ENCODE data around the gene CWF19L1.

The CWF19L1 gene

DNA sequence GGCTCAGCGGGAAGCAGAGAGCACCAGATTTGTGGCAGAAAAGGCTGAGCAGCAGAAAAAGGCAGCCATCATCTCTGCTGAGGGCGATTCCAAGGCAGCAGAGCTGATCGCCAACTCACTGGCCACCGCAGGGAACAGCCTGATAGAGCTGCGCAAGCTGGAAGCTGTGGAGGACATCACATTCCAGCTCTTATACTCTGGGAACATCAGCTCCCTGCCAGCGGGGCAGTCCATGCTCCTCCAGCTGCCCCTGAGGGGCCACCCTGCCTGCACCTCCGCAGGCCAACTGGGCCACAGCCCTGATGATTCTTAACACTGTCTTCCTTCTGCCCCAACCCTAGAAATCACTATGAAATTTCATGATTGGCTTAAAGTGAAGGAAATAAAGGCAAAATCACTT is 18.6 kb downstream of the CWF19L1 start:
- no peak for DNase-seq

DNA sequence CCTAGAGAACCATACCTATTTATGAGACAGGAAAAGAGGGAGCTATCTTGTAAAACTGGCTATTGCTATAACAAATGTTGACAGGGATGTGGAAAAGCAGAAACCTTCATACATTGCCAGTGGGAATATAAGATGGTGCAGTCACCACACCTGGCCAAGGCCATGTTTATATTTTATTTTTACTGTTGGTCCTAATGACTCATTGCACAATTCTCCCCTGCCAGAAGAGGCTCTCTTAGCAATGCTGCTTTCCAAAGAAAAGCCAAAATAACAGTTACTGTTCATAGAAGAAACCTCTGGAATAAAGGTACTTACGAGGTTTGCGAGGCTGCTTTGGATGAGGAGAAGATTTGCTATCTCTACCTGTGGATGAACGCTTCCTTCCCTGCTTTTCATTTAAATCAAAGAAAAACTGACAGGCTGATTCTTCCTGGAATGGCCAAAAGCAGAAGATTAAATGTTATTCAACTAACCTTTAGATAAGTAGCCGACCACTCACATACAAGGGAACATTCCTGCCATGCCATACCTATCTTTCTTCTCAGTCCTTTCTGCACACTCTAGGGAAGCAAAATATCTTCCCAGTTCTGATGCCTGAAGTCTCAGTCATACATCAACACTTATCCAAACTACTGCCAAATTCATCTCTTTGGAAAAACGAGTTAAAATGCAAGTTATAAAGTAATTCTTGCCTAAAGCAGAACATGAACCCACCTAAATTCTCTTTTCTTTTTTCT is 21.8 kb downstream of the CWF19L1 start:
- DNase-seq = no peak

DNA sequence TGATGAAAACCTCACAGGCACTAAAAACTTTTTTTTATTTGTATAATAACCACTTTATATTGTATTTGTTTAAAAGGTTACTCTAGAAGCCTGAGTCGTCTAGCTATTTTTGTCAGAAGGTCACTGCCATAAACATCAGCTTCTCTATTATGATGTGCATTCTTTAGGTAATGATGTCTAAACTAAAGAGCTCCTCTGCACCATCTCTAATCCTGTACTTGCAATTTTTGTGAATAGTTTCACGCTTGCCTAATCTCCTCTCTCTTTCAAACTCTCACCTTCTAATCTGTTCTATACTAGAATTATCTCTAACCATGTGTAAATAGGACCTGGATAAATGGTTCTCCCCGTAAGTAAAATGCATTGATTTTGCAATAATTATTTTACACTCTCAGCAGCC is 27.6 kb downstream of the CWF19L1 start:
- DNase-seq = no peak

DNA sequence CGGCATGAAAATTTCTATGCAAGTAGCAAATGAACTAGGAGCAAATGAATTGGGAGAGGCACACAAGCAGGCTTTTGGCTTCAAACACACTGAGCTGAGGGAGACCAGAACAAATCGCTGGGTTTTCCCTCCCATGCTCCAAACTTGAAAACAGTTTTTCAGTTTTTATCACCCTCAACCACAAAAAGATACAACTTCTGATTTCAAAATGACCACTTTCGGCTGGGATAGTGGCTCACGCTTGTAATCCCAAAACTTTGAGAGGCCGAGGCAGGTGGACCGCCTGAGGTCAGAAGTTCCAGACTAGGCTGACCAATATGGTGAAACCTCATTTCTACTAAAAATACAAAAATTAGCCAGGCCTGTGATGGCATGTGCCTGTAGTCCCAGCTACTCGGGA is 29.0 kb downstream of the CWF19L1 start:
- peak; percentile 67 for DNase-seq

DNA sequence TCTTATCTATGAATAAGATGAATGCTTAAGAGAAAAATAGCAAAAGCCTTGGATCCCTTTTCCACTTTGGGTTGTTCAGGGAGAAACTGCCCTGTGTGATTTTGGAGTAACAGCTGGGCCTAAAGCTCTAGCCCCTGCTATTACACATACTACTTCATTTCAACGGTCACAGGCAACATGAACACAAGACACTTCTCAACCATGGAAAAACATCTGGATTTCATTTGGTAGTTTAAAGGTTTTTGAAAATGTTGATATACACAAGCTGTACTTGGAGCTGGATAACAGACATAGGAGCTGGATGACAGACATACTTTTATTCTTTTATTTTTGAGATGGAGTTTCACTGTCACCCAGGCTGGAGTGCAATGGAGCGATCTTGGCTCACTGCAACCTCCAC is 35.3 kb downstream of the CWF19L1 start:
- no peak for DNase-seq

DNA sequence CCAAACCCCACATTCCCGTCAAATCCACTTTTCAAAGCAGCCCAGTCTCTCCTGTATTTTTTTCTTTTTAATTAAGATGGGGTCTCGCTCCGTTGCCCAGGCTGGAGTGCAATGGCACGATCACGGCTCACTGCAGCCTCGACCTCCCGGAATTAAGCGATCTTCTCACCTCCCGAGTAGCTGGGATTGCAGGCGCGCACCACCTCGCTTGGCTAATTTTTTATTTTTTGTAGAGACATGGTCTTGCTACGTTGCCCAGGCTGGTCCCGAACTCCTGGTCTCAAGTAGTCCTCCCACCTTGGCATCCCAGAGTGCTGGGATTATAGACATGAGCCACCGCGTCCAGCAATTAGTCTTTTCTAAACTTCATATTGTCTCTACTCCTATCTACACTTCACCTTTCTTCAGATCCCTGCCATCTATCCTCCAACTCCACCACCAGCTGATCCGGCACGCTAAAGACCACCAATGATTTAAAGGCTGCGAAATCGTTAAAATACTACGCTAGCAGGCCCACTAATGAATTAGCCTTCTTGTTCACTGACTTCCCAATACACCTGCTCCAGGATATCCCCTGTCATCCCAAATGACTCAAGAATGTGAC is 37.5 kb downstream of the CWF19L1 start:
- no peak for DNase-seq

DNA sequence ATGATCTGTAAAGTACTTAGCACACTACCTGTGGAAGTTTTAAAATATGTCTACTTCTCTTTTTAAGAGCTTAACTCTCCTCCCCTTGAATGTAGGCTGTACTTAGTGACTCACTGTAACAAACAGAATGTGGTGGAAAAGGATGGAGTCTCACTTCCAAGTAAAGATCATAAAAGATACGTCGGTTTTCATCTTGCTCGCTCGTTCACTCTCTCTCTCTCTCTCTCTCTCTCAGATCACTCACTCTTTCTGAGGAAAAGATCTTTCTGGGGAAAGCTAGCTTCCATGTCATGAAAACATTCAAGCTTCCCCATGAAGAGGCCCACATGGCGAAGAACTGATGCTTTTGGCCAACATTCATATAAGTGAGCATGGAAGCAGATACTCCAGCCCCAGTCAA is 43.6 kb downstream of the CWF19L1 start:
- no peak for DNase-seq

DNA sequence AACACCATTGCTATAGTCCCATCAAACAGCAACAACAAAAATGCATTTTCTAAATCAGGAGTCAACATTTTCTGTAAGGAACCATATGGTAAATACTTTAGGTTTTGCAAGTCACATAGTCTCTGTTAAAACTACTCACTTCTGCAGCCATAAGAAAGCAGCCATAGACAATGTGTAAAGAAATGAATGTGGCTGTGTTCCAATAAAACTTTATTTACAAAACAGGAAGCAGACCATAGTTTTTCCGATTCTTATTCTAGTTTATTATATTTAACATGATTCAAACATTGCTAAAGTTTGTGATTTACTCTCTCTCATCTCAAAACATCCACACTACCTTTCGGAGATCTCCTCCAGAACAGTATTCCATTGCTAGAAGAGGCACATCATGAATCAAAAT is 44.9 kb downstream of the CWF19L1 start:
- DNase-seq = no peak

DNA sequence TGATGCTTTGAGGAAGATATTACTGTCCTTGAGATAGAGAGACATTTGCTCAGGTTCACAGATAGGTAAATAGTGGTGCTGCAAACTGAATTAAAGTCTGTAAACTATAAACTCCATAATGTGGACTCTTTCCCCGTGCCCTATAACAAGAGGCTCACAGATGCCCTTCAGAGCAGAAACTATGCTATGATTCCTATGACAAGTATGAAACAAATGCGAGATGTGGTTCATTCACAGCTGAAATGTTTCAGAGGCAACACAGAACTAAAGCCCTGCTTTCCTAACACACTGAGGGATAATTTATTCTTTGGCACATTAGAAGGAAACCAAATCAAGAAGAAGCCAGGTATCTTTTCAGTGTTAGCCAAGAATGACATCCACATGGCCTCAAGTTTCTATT is 51.4 kb downstream of the CWF19L1 start:
- no peak for DNase-seq

DNA sequence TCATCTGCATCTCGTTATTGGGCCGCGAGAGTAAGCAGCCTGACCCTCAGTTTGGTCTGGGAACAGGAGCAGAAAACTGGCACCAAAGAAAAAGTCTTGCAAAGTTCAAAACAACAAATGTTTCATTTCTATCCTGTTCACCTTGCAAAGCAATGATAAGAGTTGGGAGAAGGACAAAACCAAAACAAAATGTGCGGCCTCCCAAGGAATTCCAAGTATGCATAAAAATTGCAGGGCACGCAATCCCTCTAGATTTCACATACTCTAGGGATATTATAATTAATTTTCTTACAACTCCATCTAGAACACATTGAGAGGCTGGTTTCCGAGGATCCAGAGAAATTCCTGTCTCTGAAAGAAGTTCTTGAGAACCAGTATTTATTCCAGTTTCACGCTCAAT is 58.1 kb downstream of the CWF19L1 start:
- no peak for DNase-seq

DNA sequence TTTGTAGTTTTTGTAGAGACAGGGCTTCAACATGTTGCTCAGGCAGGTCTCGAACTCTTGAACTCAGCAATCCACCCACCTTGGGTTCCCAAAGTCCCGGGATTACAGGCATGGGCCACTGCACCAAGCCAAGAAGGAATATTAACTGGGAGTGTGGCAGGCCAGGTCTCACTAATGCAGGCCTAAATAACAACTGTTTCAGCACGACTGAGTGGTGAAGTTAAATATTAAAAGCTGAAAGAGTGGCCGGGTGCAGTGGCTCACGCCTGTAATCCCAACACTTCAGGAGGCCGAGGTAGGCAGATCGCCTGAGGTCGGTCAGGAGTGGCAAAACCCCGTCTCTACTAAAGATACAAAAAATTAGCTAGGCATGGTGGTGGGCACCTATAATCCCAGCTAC is 59.2 kb downstream of the CWF19L1 start:
- no peak for DNase-seq

DNA sequence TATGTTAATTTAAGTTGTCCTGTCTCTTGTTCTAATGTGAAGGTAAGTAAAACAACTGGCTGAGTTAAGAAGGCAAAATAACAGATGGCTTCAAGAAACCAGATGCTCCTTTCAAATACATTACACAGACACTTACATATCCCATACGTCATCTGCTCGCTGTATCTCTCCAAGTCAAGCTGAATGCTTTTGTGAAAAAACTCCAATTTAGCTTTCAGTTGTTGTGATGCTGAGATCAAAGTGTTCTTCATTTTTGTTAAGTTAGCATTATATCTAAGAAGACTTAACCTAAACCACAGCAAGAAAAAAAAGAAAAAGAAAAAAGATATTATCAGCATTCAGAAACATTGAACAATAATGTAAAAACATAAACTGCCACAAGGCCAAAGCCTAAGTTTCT is 63.1 kb downstream of the CWF19L1 start:
- no peak for DNase-seq

DNA sequence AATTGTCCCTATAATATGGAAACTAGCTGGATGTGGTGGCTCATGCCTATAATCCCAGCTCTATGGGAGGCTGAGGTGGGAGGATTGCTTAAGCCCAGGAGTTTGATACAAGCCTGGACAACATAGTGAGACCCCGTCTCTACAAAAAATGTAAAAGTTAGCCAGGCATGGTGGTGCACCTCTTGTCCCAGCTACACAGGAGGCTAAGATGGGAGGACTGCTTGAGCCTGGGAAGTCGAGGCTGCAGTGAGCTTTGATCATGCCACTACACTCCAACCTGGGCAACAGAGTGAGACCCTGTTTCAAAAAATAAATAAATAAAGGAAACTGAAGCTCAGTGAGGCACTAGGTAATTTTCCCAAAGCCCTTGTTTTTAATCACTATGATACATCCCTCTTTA is 65.9 kb downstream of the CWF19L1 start:
- DNase-seq = no peak

DNA sequence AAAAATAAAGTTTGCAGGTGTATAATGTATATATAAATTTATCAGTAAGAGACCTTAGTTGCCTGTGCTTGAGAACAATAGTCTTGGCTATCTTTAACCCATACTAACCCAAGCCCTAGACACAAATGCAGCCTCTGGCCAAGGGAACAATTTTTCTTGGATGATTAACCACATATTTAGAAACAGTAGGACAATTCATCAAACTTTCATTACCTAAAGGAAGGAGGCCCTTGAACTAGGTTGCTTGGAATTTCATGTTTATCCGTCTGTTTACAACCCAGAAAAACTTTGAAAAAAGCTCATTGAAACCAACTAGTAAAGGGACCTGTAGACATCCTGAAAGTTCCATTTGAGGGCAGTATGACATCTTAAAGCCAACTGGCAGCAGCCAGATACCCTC is 72.7 kb downstream of the CWF19L1 start:
- DNase-seq = no peak

DNA sequence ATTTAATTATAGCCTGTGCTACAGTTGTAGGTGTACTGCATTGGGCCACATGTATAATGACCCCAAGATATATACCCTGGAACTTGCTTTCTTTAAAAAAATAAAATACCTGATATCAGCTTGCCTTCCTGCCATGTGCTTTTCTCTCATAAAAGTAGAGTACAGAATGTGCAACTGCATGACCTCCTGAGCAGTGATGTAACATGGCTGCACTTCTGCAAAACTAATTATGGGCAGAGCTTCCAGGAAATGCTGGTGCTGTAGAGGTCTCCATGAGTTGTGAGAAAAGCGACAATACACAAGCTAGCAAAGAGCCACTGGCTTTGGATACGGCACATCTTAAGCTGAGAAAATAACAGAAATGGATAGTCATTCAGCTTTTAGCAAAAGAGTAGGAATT is 75.1 kb downstream of the CWF19L1 start:
- no peak for DNase-seq

DNA sequence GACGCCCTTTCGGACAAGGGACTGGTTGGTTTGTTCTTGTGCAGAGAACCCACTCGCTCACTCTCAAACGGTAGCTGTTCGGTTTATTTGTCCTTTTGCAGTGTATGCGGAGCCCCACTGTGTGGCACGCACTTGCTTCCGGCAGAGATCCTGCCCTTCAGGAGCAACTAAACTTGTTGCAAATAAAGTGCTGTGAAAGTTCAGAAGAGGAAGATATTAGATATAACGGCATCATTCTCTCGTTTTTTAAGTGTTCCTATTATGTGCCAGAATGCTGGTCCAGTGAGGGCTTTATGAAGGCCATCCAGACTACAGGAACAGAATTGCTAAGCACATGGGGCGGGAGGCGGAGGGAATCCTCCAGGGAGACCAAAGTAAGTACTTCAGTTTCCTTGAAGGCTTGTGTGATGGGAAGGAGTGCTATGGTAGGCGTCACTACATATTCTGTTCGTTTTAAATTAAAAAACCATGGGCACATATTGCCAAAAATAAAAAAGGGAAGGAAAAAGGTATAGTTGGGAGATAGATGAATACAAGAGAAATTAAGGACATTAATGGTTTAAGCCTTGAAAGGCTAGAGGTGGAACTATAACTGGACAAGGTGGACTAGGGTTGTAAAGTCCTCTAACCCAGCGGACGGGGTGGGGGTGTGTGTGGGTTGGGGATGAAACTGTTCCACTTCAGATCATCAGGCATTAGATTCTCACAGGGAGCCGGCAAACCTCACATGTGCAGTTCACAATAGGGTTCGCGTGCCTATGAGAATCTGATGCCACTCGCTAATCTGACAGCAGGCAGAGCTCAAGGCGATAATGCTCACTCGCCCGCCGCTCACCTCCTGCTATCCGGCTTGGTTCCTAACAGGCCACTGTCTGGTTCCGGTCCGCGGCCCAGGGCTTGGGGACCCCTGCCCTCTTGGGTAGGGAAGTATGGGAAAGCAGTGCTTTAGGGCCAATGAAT is 80.9 kb downstream of the CWF19L1 start:
- peak; percentile 28 for DNase-seq

DNA sequence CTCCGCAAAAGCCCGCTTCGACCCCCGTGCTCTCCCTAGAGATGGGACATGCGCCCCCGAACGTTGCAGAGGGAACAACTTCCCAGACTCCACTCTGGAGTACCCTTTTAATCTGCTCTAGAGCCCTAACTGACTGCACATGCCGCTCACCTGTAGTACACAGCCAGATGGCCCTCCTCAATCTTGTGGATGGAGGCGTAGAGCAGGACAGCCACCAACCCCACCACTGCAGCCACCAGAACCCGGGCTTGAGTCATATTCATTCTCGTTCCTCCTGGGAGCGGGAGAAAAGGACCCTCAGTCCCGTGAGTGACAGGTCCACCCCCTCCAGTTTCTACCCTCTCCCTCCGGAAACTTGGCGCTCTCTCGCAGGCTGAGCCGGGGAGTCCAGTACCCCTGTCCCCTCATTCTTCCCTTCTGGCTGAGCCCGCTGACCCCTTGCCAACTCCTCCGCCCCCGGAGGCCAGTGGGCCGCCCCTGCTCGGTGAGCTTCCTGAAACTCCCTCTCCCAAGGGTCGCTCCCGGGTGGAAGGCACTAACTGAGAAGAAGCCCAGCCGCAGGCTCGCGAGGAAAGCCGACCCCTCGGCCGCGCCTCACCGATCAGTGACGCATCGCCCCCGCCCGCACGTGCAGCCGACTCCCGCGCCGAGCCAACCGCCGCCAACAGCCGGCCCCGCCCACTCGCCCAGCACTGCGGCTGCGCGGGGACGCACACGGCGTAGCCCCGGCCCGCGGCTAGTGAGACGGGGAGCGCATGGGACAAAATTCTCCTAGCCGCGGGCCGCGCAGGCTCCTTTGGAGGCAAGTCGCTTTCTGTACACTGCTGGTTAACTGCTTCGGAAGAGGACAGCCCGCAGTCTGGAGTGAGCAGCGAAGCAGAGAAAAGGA is 81.8 kb downstream of the CWF19L1 start, which contains the start of gene ERLIN1:
Gene ERLIN1 (minus strand): TSS at position 666 of the 889 bp plus-strand sequence. CDS start 403 bp downstream, at position 263.
- peak; percentile 95 for DNase-seq

DNA sequence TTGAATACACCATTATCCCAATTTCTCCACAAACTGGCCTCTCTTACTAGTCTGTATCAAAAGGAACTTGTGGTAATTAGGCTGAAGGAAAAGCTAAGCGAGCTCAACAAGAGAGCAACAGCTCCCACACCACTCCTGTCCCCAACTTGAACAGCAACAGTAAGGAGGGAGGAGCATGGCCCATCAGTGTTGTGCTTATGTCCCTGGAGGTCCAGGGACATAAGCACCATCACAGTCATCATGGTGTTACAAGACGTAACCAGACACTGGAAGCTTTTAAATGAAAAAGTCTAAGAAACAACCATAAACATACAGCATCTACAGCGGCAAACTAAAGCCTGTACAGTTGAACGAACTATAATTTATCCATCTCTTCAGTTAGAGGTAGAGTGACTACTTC is 82.6 kb downstream of the CWF19L1 start:
- peak; percentile 33 for DNase-seq

DNA sequence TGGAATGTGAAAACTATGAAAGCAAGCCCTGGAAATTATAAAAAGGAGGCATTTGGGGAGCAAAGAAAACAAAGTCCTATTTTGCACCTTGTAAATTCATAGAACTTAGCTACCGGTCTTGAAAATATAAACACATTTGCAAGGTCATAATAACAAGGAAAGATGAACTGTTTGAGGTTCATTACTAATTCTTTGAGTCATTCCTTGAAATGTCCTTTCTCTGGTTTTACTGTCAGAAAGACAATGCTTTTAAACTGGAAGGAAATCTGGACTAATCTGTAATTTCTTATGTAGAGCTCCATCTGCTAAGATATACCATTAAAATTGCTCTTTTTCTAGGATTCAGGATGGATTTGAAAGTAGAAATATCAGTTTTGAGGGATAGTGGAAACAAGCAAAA is 83.0 kb downstream of the CWF19L1 start:
- peak; percentile 27 for DNase-seq

DNA sequence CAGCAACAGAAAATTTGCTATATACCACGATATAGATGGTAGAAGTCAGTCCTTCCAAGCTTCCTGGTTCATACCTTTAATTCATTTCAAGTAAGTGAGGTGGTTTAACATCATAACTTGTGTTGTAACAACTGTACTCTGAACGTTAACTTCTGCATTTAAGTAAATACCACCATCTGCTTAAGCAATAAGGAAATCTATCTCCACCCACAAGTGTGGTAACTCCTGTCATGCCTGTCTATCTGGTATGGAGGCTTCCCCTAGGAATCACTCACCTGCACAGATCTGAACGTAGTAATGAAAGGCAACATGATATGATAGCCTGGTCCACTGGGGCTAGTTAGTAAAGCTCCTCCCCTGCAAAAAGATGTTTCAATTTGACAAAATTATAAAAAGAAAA is 84.0 kb downstream of the CWF19L1 start:
- no peak for DNase-seq

DNA sequence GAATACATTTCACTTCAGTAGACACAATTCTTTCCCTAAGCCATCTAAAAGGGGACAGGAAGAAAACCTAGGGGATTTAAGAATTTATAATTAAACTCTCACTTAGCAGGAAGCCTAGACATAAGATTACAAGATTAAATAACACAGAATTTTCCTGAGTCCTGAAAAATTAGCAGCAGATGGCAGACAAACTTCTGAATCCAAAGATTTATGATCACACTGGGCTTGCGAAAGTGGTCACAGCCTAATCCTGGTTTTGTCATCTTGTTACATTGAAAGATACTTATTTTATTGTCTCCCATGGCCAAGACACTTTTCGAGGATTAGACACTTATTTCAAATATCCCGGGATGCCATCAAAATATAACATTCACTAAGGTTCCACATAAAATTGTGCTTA is 84.5 kb downstream of the CWF19L1 start:
- no peak for DNase-seq

Data from activated CD4-positive, alpha-beta T cell treated with anti-CD3 and anti-CD28 coated beads, Interleukin-10, Interleukin-2, amounts not matched to agents 100 ng/mL and 50 ng/mL, durations not matched to agents 16 hours and 8 hours (primary cell).